Parathyroid adenoma (tissue), 2 donors: ENCODE measurements around the gene MYO5C.

ENCODE experiments used
- H2AFZ ChIP-seq: fragments of 300-600 bp; sonication (generic); one replicate; pipeline ENCODE4 v1.7.0; 2017; ENCODE audit warnings: antibody characterized with exemption, mild to moderate bottlenecking
- H3K27ac ChIP-seq: fragments of 300-600 bp; sonication (generic); one replicate; pipeline ENCODE4 v1.7.0; 2017
- H3K27me3 ChIP-seq: fragments of 300-600 bp; sonication (generic); one replicate; pipeline ENCODE4 v1.7.0; 2017; ENCODE audit warnings: low read length; ENCODE audit not compliant: control insufficient read depth, insufficient read depth
- H3K36me3 ChIP-seq: fragments of 300-600 bp; sonication (generic); one replicate; pipeline ENCODE4 v1.7.0; 2017; ENCODE audit warnings: low read length; ENCODE audit not compliant: control insufficient read depth, insufficient read depth
- H3K4me1 ChIP-seq: fragments of 300-600 bp; sonication (generic); one replicate; pipeline ENCODE4 v1.7.0; 2017; ENCODE audit warnings: control low read depth
- H3K4me2 ChIP-seq: fragments of 300-600 bp; sonication (generic); one replicate; pipeline ENCODE4 v1.7.0; 2017; ENCODE audit warnings: low read length
- H3K4me3 ChIP-seq: fragments of 300-600 bp; sonication (generic); one replicate; pipeline ENCODE4 v1.7.0; 2017; ENCODE audit warnings: low read depth, low read length
- H3K79me2 ChIP-seq: fragments of 300-600 bp; sonication (generic); one replicate; pipeline ENCODE4 v1.7.0; 2017; ENCODE audit warnings: control low read depth
- H3K9ac ChIP-seq: fragments of 300-600 bp; sonication (generic); one replicate; pipeline ENCODE4 v1.7.0; 2017; ENCODE audit warnings: mild to moderate bottlenecking
- H3K9me3 ChIP-seq: fragments of 300-600 bp; sonication (generic); one replicate; pipeline ENCODE4 v1.7.0; 2017; ENCODE audit warnings: low read length; ENCODE audit not compliant: control insufficient read depth
- TF ChIP-seq, protein P1 (sequence below): fragments of 300-600 bp; sonication (generic); IDR thresholded peaks from one replicate; pipeline ENCODE4 v1.7.0; 2017; ENCODE audit warnings: antibody characterized with exemption, mild to moderate bottlenecking
- donor health status: primary hyperparathyroidism.

MYO5C gene

DNA sequence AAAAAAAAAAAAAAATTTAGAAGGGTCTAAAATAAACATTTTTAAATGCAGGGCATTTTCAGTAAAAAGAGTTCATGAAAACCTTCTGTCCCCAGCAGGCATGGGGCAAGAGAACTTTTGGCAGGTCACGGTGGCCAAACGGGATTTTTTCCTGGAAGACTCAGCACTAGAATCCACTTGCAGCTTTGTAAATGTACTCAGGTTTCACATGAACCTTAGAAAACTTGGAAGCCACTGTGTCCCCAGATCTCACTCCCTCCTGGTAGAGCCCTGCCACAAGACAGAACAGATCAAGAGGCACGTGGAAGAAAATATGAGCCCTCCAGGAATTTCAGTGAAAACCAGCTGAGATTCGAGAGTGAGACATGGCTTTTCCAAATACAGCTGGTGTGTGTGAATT is 102.3 kb downstream of the MYO5C start:
- Histone ChIP-seq H3K9me3 (no peaks in the 10 kb centered on the region), H2AFZ (no peak overlapping the region), H3K4me1 (no peaks in the 10 kb centered on the region), H3K4me3 (no peak overlapping the region), H3K4me2 (no peak overlapping the region), H3K9ac (no peak overlapping the region), H3K79me2 (no peaks in the 10 kb centered on the region), H3K27ac (no peak overlapping the region), H3K27me3 (no peaks in the 10 kb centered on the region), H3K36me3 (no peaks in the 10 kb centered on the region)
- TF ChIP-seq, protein P1, sequence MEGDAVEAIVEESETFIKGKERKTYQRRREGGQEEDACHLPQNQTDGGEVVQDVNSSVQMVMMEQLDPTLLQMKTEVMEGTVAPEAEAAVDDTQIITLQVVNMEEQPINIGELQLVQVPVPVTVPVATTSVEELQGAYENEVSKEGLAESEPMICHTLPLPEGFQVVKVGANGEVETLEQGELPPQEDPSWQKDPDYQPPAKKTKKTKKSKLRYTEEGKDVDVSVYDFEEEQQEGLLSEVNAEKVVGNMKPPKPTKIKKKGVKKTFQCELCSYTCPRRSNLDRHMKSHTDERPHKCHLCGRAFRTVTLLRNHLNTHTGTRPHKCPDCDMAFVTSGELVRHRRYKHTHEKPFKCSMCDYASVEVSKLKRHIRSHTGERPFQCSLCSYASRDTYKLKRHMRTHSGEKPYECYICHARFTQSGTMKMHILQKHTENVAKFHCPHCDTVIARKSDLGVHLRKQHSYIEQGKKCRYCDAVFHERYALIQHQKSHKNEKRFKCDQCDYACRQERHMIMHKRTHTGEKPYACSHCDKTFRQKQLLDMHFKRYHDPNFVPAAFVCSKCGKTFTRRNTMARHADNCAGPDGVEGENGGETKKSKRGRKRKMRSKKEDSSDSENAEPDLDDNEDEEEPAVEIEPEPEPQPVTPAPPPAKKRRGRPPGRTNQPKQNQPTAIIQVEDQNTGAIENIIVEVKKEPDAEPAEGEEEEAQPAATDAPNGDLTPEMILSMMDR: no peak

DNA sequence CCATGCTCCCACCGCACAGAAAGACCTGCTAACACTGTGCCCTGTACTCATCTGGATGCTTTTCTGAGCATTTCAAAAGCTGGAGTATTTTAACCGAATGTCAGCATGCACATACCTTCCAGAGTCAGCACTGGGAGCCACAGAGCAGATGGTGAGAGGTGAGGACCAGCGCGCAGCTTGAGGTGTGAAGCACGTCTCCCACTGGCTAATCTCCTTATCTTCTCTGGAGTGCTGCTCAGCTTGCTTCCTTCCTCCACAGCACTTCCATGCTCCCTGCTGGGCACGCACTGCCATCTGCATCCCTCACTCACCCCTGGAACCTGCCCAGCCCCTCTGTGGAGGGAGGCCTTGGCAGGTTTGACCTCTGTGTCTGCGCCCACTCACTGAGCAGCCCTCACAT is 104.4 kb downstream of the MYO5C start, which contains the start of gene GNB5:
GNB5 (minus strand) TSS at position 186 of the 400 bp plus-strand sequence. CDS start 6,716 bp downstream, outside the sequence.
- H3K4me3 ChIP-seq: no peak within 1 kb of the TSS
- H2AFZ ChIP-seq: no peak within 1 kb of the TSS
- H3K27me3 ChIP-seq: no peaks in the 10 kb centered on the region
- no peaks in the 10 kb centered on the region for H3K4me1 ChIP-seq
- no peak within 1 kb of the TSS for H3K4me2 ChIP-seq
- no peak within 1 kb of the TSS for H3K27ac ChIP-seq
- TF ChIP-seq, protein P1: no peak
- no peaks in the 10 kb centered on the region for H3K9me3 ChIP-seq
- no peak within 1 kb of the TSS for H3K9ac ChIP-seq
- H3K36me3 ChIP-seq: no peaks in the 10 kb centered on the region
- no peaks in the 10 kb centered on the region for H3K79me2 ChIP-seq

DNA sequence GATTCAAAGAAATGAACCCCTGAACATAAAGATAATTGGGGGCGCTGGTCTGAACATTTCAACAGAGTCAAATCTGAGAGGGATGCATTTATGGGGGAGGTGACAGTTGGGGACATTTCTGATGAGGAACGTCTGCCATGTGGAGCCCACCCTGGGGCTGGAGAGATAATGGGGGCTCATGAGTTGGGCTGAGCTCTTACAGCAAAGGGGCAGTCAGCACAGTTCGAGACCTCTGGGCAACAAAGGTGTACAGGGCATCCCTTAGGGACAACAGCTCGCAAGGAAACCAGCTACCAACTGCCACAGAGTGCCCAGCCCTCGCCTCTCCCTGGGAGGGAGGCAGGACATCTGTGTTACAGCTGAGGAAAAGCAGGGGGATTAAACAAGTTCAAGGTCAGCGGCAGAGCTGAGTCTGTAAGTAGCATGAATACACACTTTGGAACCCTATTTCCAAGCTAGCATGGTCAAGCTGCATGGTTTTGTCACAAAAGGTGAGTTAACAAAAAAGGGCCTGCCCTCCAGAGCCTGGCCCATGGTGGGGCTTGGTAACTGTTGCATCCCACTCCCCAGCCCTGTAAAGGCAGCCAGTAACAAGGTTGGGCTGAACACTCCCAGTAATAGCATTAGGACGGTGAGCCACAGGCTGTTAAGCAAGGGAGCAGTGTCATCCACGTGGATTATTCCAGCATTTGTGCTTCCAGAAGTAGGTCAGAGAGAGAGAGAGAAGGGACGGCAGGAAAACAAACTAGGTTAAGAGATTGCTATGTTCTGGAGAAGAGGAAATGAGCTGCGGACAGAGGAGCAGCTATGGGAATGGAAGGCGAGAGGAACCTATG is 108.7 kb downstream of the MYO5C start:
- H3K4me2 ChIP-seq: no peak overlapping the region
- no peaks in the 10 kb centered on the region for H3K27me3 ChIP-seq
- no peaks in the 10 kb centered on the region for H3K36me3 ChIP-seq
- H3K27ac ChIP-seq: no peak overlapping the region
- TF ChIP-seq, protein P1: no peak
- no peak overlapping the region for H3K4me3 ChIP-seq
- H3K79me2 ChIP-seq: no peaks in the 10 kb centered on the region
- no peaks in the 10 kb centered on the region for H3K9me3 ChIP-seq
- H3K4me1 ChIP-seq: no peaks in the 10 kb centered on the region
- no peak overlapping the region for H3K9ac ChIP-seq
- H2AFZ ChIP-seq: no peak overlapping the region

DNA sequence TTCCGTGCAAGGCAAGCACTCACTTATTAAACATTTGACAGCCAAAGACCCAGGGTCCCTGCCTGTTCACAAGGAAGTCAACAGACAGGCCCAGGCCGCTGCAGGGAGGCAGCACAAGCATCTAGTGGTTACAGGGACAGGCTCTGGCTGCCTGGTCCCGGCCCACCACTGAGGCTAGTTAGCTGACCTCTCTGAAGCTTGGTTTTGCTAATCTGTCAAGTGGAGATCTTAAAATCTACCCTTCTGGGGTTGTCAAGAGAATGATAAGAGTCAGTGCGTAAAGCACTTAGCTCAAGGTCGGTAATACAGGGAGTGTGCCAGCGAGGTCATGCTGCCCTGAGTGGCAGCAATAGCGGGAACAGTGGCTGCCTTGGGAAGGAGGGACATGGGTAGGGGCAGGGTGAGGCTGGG is 110.4 kb downstream of the MYO5C start:
- Histone ChIP-seq H3K27ac (no peak overlapping the region), H3K4me3 (no peak overlapping the region), H3K4me1 (no peaks in the 10 kb centered on the region), H3K9me3 (no peaks in the 10 kb centered on the region), H3K27me3 (no peaks in the 10 kb centered on the region), H3K9ac (no peak overlapping the region), H3K79me2 (no peaks in the 10 kb centered on the region), H3K36me3 (no peaks in the 10 kb centered on the region), H2AFZ (no peak overlapping the region), H3K4me2 (no peak overlapping the region)
- TF ChIP-seq, protein P1: no peak

DNA sequence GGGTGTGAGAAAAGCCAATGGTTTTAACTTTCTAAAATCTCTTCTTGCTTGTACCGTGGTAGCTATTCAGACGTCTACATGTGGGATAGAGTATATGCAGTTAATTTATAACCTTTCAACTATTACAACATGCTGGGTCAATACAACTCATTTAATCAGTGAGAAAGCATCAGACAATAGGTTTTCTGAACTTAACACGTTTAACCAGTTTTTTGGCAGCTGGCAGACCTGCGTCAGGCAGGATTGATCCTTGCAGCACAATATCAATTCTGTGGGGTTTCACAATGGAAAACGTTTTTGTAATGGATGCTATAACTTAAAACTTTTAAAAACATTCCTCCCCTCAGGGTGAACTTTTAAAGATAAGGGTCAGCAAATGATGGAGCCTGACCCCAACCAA is 110.9 kb downstream of the MYO5C start:
- H2AFZ ChIP-seq: no peak overlapping the region
- no peaks in the 10 kb centered on the region for H3K27me3 ChIP-seq
- no peaks in the 10 kb centered on the region for H3K9me3 ChIP-seq
- TF ChIP-seq, protein P1: no peak
- no peak overlapping the region for H3K27ac ChIP-seq
- no peak overlapping the region for H3K4me3 ChIP-seq
- H3K36me3 ChIP-seq: no peaks in the 10 kb centered on the region
- no peak overlapping the region for H3K4me2 ChIP-seq
- no peaks in the 10 kb centered on the region for H3K4me1 ChIP-seq
- no peak overlapping the region for H3K9ac ChIP-seq
- H3K79me2 ChIP-seq: no peaks in the 10 kb centered on the region
